SJCRH30 (cell line): ENCODE results near the gene SPON2. TPM values are rescaled to one million over a fixed set of nuclear protein-coding genes. Genes with fewer than 3 reads are reported as not detected.
A peak's percentile ranks its signal among the peaks of the same experiment; 100 is the strongest.

ENCODE experiments used
- DNase-seq, 2 experiments: peaks; one replicate each; pipeline ENCODE4 v3.0.0-alpha.2; 2015 to 2020
- H3K27ac ChIP-seq: fragments of 250-450 bp; sonication (Bioruptor Pico); 2 replicates; pipeline ENCODE4 v1.5.1; 2020; ENCODE audit warnings: mild to moderate bottlenecking, moderate library complexity
- H3K27me3 ChIP-seq: fragments of 250-450 bp; sonication (Bioruptor Pico); 2 replicates; pipeline ENCODE4 v1.5.1; 2020; ENCODE audit warnings: mild to moderate bottlenecking, moderate library complexity
- H3K36me3 ChIP-seq: fragments of 250-450 bp; sonication (Bioruptor Pico); 2 replicates; pipeline ENCODE4 v1.5.1; 2020; ENCODE audit warnings: mild to moderate bottlenecking, moderate library complexity
- H3K4me1 ChIP-seq: fragments of 250-450 bp; sonication (Bioruptor Pico); 2 replicates; pipeline ENCODE4 v1.5.1; 2020; ENCODE audit warnings: mild to moderate bottlenecking, moderate library complexity
- H3K4me3 ChIP-seq: fragments of 250-450 bp; sonication (Bioruptor Pico); 2 replicates; pipeline ENCODE4 v1.5.1; 2020; ENCODE audit warnings: mild to moderate bottlenecking, moderate library complexity
- H3K9me3 ChIP-seq: fragments of 250-450 bp; sonication (Bioruptor Pico); replicated peaks from 2 replicates; pipeline ENCODE4 v1.5.1; 2020; ENCODE audit warnings: mild to moderate bottlenecking, moderate library complexity
- total RNA-seq: library from RNA; depleted of rRNA; stranded (reverse); fragments of >200 nt; shearing (Covaris generic); gene quantifications from 2 replicates; pipeline ENCODE4 v1.2.3, GENCODE V29; 2014

The SPON2 gene
- total RNA-seq, 1 experiment from 2014 or later, result 2.5 TPM

GRCh38 chr4:1176398-1177273, 4.3 kb upstream of the SPON2 start:
- Histone ChIP-seq H3K4me3 (no peak overlapping the region), H3K9me3 (peaks cover 19% of the 10 kb centered on the region), H3K4me1 (peaks cover 18% of the 10 kb centered on the region), H3K36me3 (no peaks in the 10 kb centered on the region), H3K27ac (no peak overlapping the region), H3K27me3 (no peaks in the 10 kb centered on the region)
- DNase-seq, result no peak

DNA sequence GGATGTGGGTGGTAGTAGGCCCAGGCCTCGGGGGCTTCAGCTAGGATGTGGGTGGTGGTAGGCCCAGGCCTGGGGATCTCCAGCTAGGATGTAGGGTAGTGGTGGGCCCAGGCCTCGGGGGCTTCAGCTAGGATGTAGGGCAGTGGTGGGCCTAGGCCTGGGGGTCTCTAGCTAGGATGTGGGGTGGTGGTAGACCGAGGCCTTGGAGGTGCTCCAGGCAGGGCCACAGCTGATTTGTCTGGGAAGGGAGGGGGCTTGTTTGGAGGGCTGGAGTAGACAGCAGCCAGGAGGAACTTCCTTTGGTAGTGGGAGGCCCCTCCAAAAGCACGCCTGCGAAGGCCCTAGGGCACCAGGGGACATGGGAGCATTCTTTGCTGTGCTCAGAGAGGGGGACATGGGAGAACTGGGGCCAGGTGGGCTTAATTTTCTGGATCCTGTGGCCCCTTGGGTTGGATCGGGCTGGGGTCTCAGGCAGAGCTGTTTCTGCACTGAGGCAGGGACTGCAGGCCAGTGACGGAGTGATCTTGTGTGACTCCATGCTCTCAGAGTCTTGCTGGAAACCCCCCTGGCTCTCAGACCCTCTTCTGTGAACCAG, 3.3 kb upstream of the SPON2 start:
- Histone ChIP-seq H3K27me3 (no peaks in the 10 kb centered on the region), H3K9me3 (peaks cover 13% of the 10 kb centered on the region), H3K36me3 (no peaks in the 10 kb centered on the region), H3K4me3 (no peak overlapping the region), H3K4me1 (peaks cover 18% of the 10 kb centered on the region), H3K27ac (no peak overlapping the region)
- DNase-seq, result no peak

DNA sequence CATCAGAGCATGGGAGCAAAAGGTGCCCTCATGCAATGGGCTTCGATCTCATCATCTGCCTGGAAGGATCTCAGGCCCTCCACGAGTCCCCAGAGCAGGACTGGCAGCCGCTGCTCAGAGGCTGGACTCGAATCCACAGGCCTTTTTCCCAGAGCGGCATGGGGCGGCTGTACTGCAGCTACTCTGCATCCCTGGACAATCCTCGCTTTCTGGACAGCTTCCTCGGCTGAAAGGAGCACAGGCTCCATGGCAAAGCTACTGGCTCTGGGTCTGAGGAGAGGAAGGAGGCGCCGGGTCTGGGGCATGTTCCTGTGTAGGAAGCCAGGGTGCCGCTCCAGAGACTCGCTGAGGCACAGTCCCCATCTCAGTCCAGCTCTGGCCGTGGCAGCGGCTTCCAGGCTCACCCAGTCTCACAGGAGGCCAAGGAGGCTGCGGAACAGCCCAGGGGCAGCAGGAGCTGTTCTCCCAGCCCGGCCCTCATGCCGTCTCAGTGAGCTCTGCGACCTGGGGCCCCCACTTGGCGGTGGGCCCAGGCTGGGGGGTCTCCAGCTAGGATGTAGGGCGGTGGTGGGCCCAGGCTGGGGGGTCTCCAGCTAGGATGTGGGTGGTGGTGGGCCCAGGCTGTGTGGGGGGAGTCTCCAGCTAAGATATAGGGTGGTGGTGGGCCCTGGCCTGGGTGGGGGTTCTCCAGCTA, 2.7 kb upstream of the SPON2 start:
- H3K27me3 ChIP-seq, result no peaks in the 10 kb centered on the region
- no peak overlapping the region for H3K27ac ChIP-seq
- peaks cover 18% of the 10 kb centered on the region for H3K4me1 ChIP-seq
- H3K4me3 ChIP-seq, result no peak overlapping the region
- no peaks in the 10 kb centered on the region for H3K36me3 ChIP-seq
- H3K9me3 ChIP-seq, result peaks cover 8% of the 10 kb centered on the region; the same call in 1 of the 2 replicates
- no peak for DNase-seq

GRCh38 chr4:1172971-1173757, 781 bp upstream of the SPON2 start:
- peak in 1 of 2 experiments; percentile 36 for DNase-seq
- Histone ChIP-seq H3K4me1 (peaks cover 16% of the 10 kb centered on the region), H3K27ac (no peak overlapping the region), H3K9me3 (no peaks in the 10 kb centered on the region), H3K4me3 (no peak overlapping the region), H3K27me3 (no peaks in the 10 kb centered on the region), H3K36me3 (no peaks in the 10 kb centered on the region)

GRCh38 chr4:1171311-1172227, 814 bp downstream of the SPON2 start:
- Histone ChIP-seq H3K36me3 (no peaks in the 10 kb centered on the region), H3K27ac (no peak overlapping the region), H3K4me1 (peaks cover 11% of the 10 kb centered on the region; the same call in 1 of the 2 replicates), H3K4me3 (no peak overlapping the region), H3K9me3 (no peaks in the 10 kb centered on the region), H3K27me3 (no peaks in the 10 kb centered on the region)
- DNase-seq, result no peak

GRCh38 chr4:1170976-1171310, 1.4 kb downstream of the SPON2 start:
- Histone ChIP-seq H3K36me3 (no peaks in the 10 kb centered on the region), H3K4me1 (peaks cover 11% of the 10 kb centered on the region; the same call in 1 of the 2 replicates), H3K27me3 (no peaks in the 10 kb centered on the region), H3K9me3 (no peaks in the 10 kb centered on the region), H3K4me3 (no peak overlapping the region), H3K27ac (no peak overlapping the region)
- DNase-seq, result no peak

GRCh38 chr4:1170156-1170975, 2.0 kb downstream of the SPON2 start:
- Histone ChIP-seq H3K36me3 (no peaks in the 10 kb centered on the region), H3K27me3 (no peaks in the 10 kb centered on the region), H3K4me1 (peaks cover 11% of the 10 kb centered on the region; the same call in 1 of the 2 replicates), H3K9me3 (no peaks in the 10 kb centered on the region), H3K4me3 (no peak overlapping the region), H3K27ac (no peak overlapping the region)
- no peak for DNase-seq

DNA sequence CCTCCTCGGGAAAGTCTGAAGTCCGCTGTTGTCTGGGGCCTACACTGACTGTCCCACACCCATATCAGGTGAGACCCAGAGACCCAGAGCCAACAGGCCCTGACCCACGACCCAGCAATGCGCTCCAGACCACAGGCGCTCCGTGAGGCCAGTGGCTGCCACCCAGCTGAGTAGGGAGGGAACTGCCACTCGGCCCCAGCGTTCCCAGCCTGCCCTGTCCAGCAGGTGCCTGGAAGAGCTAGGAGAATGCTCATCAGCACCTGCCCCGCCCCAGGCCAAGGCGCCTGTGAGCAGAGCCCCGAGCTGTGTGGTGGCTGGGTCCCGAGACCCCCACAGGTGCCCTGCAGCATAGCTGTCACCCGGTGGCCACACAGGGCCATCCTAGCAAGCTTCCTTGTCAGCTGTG, 2.7 kb downstream of the SPON2 start:
- no peaks in the 10 kb centered on the region for H3K9me3 ChIP-seq
- H3K36me3 ChIP-seq, result no peaks in the 10 kb centered on the region
- H3K27ac ChIP-seq, result no peak overlapping the region
- H3K4me1 ChIP-seq, result peaks cover 11% of the 10 kb centered on the region; the same call in 1 of the 2 replicates
- no peaks in the 10 kb centered on the region for H3K27me3 ChIP-seq
- DNase-seq, result no peak
- H3K4me3 ChIP-seq, result no peak overlapping the region

DNA sequence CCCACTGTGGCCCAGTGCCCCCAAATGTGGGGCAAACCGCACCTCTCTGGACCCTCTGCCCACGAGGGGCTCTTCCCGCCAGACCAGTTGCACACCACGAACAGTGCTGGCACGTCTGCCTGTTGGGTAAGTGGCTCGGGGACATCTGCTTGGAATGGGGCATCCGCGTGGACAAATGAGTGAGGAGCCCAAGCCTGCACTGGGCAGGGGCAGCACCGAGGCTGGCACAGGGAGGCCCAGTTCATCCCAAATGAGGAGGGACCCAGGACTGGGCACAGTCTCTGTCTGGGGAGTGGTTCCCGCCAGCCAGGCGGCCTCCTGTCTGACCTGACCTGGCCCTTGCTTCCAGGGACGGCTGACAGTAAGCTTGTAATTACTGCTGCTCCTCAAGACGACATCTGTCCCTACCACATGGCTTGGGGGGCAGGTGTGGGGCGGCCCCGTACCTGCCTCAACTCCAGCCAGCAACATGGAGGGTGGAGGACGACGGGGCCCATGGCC, 3.2 kb downstream of the SPON2 start:
- no peak for DNase-seq
- H3K27ac ChIP-seq, result no peak overlapping the region
- H3K4me3 ChIP-seq, result no peak overlapping the region
- H3K4me1 ChIP-seq, result peaks cover 11% of the 10 kb centered on the region; the same call in 1 of the 2 replicates
- no peaks in the 10 kb centered on the region for H3K27me3 ChIP-seq
- H3K36me3 ChIP-seq, result no peaks in the 10 kb centered on the region
- H3K9me3 ChIP-seq, result no peaks in the 10 kb centered on the region

- peaks cover 7% of the 10 kb centered on the region; the same call in 1 of the 2 replicates for H3K4me1 ChIP-seq
- peak in 1 of 2 experiments; percentile 48 for DNase-seq
- no peak overlapping the region for H3K27ac ChIP-seq
- H3K9me3 ChIP-seq, result no peaks in the 10 kb centered on the region
- H3K4me3 ChIP-seq, result peak overlapping the region; percentile 57
- H3K27me3 ChIP-seq, result no peaks in the 10 kb centered on the region
- H3K36me3 ChIP-seq, result no peaks in the 10 kb centered on the region
Observed at GRCh38 chr4:1168191-1169101, 3.9 kb downstream of the SPON2 start.

GRCh38 chr4:1167244-1167949, 5.0 kb downstream of the SPON2 start:
- DNase-seq, result peak; percentile 84 to 86
- H3K27me3 ChIP-seq, result no peaks in the 10 kb centered on the region
- peaks cover 7% of the 10 kb centered on the region; the same call in 1 of the 2 replicates for H3K4me1 ChIP-seq
- H3K9me3 ChIP-seq, result no peaks in the 10 kb centered on the region
- peak overlapping the region; percentile 28; the same call in 1 of the 2 replicates for H3K27ac ChIP-seq
- H3K4me3 ChIP-seq, result peak overlapping the region; percentile 57
- H3K36me3 ChIP-seq, result no peaks in the 10 kb centered on the region
